ENCODE results near the gene TATDN2.
"Not testable (repeated sequence)": the region's sequence is repeated elsewhere in the genome, so short reads cannot be mapped to it uniquely, and the experiment has no call there.

Gene TATDN2

DNA sequence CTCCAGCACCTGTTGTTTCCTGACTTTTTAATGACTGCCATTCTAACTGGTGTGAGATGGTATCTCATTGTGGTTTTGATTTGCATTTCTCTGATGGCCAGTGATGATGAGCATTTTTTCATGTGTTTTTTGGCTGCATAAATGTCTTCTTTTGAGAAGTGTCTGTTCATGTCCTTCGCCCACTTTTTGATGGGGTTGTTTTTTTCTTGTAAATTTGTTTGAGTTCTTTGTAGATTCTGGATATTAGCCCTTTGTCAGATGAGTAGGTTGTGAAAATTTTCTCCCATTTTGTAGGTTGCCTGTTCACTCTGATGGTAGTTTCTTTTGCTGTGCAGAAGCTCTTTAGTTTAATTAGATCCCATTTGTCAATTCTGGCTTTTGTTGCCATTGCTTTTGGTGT, 49.8 kb downstream of the TATDN2 start:
- not testable (repeated sequence) for H3K27ac ChIP-seq (ENCODE audit: low read length); H3K9me3 ChIP-seq (ENCODE audit: control insufficient read depth in 1 of 2, low read length in 2 of 2); H3K4me3 ChIP-seq (ENCODE audit: low read depth in 1 of 2, low read length in 2 of 2); H3K27me3 ChIP-seq (ENCODE audit: low read depth, low read length); H3K4me1 ChIP-seq (ENCODE audit: control insufficient read depth in 1 of 2, insufficient read depth in 2 of 2, low read length in 2 of 2)
- H3K36me3 ChIP-seq (ENCODE audit: control insufficient read depth in 1 of 2, insufficient read depth in 2 of 2, low read length in 2 of 2) = peaks cover 33 to 56% of the 10 kb centered on the region in 2 donors

DNA sequence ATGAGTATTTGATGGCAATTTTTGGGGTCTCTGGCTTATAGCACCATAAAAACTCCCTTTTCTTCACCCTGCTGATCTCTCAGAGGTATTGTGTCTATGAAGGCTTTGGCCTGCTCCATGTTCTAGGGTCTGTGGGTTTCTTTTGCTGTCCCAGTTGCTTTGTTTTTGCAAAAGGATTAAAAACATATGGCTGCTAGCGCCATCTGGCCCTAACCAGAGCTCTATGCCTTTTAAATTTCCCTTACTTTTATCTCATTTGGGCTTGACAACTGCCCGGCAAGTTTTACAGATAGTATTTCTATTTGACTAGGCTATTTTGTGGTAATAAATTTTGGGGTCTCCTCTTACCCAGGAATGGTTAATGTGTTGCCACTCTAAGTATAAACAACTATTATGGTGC, 50.9 kb downstream of the TATDN2 start:
- Histone ChIP-seq H3K4me3 (ENCODE audit: low read depth in 1 of 2, low read length in 2 of 2) (no peak overlapping the region), H3K27ac (ENCODE audit: low read length) (no peak overlapping the region), H3K9me3 (ENCODE audit: control insufficient read depth in 1 of 2, low read length in 2 of 2) (no peaks in the 10 kb centered on the region), H3K27me3 (ENCODE audit: low read depth, low read length) (no peaks in the 10 kb centered on the region), H3K4me1 (ENCODE audit: control insufficient read depth in 1 of 2, insufficient read depth in 2 of 2, low read length in 2 of 2) (no peaks in the 10 kb centered on the region), H3K36me3 (ENCODE audit: control insufficient read depth in 1 of 2, insufficient read depth in 2 of 2, low read length in 2 of 2) (peaks cover 44 to 63% of the 10 kb centered on the region in 2 donors)

GRCh38 chr3:10299679-10300078, 51.4 kb downstream of the TATDN2 start:
- H3K27me3 ChIP-seq (ENCODE audit: low read depth, low read length) = no peaks in the 10 kb centered on the region
- no peaks in the 10 kb centered on the region for H3K4me1 ChIP-seq (ENCODE audit: control insufficient read depth in 1 of 2, insufficient read depth in 2 of 2, low read length in 2 of 2)
- no peak overlapping the region for H3K4me3 ChIP-seq (ENCODE audit: low read depth in 1 of 2, low read length in 2 of 2)
- no peak overlapping the region for H3K27ac ChIP-seq (ENCODE audit: low read length)
- H3K36me3 ChIP-seq (ENCODE audit: control insufficient read depth in 1 of 2, insufficient read depth in 2 of 2, low read length in 2 of 2) = peaks cover 49 to 64% of the 10 kb centered on the region in 2 donors
- no peaks in the 10 kb centered on the region for H3K9me3 ChIP-seq (ENCODE audit: control insufficient read depth in 1 of 2, low read length in 2 of 2)

GRCh38 chr3:10300087-10300486, 51.8 kb downstream of the TATDN2 start:
- no peak overlapping the region for H3K27ac ChIP-seq (ENCODE audit: low read length)
- H3K27me3 ChIP-seq (ENCODE audit: low read depth, low read length) = no peaks in the 10 kb centered on the region
- H3K4me1 ChIP-seq (ENCODE audit: control insufficient read depth in 1 of 2, insufficient read depth in 2 of 2, low read length in 2 of 2) = no peaks in the 10 kb centered on the region
- H3K36me3 ChIP-seq (ENCODE audit: control insufficient read depth in 1 of 2, insufficient read depth in 2 of 2, low read length in 2 of 2) = peaks cover 50 to 65% of the 10 kb centered on the region in 2 donors
- H3K4me3 ChIP-seq (ENCODE audit: low read depth in 1 of 2, low read length in 2 of 2) = no peak overlapping the region
- H3K9me3 ChIP-seq (ENCODE audit: control insufficient read depth in 1 of 2, low read length in 2 of 2) = no peaks in the 10 kb centered on the region

DNA sequence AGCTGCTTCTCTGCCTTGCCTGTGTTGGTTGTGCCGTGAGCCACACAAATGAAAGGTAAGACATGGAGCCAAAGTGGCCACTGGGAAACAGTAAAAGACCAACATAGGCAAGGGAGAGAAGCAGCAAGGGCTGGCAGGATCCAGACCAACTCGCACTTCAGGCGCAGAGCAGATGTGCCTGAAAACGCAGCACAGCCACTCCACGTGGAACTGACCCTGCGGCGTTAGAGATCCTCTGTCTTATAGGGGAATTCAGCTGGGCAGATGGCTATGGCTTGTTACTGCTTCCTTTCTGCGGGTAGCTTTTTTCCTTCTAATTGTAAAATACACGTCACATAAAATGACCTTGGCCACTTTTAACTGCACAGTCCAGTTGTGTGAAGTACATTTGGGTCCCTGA, 54.8 kb downstream of the TATDN2 start:
- H3K27ac ChIP-seq (ENCODE audit: low read length) = no peak overlapping the region
- no peak overlapping the region for H3K4me3 ChIP-seq (ENCODE audit: low read depth in 1 of 2, low read length in 2 of 2)
- H3K27me3 ChIP-seq (ENCODE audit: low read depth, low read length) = no peaks in the 10 kb centered on the region
- no peaks in the 10 kb centered on the region for H3K4me1 ChIP-seq (ENCODE audit: control insufficient read depth in 1 of 2, insufficient read depth in 2 of 2, low read length in 2 of 2)
- H3K36me3 ChIP-seq (ENCODE audit: control insufficient read depth in 1 of 2, insufficient read depth in 2 of 2, low read length in 2 of 2) = peaks cover 66 to 89% of the 10 kb centered on the region in 2 donors
- H3K9me3 ChIP-seq (ENCODE audit: control insufficient read depth in 1 of 2, low read length in 2 of 2) = no peaks in the 10 kb centered on the region

- no peak overlapping the region for H3K27ac ChIP-seq (ENCODE audit: low read length)
- peaks cover 66 to 89% of the 10 kb centered on the region in 2 donors for H3K36me3 ChIP-seq (ENCODE audit: control insufficient read depth in 1 of 2, insufficient read depth in 2 of 2, low read length in 2 of 2)
- no peak overlapping the region for H3K4me3 ChIP-seq (ENCODE audit: low read depth in 1 of 2, low read length in 2 of 2)
- H3K9me3 ChIP-seq (ENCODE audit: control insufficient read depth in 1 of 2, low read length in 2 of 2) = no peaks in the 10 kb centered on the region
- no peaks in the 10 kb centered on the region for H3K4me1 ChIP-seq (ENCODE audit: control insufficient read depth in 1 of 2, insufficient read depth in 2 of 2, low read length in 2 of 2)
- H3K27me3 ChIP-seq (ENCODE audit: low read depth, low read length) = no peaks in the 10 kb centered on the region
Observed at GRCh38 chr3:10303785-10304184, 55.5 kb downstream of the TATDN2 start.

DNA sequence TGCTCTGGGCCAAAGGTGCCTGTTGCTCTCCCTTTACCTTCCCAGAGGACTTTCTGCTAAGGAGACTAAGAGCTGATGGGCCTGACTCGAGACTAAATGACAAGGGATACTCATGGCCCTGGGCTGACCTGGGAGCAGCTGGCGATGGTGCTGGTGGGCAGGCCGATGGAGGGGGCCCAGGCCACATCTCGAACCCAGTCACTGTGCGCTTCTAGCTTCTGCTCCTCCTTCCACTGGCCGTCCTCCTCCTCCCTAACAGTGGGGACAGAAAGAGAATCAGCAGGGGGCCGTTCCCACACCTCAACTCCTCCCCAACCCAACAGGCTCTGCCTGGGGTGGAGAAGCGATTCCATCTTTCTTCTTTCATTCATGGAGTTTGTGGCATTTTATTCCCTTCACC, 56.6 kb downstream of the TATDN2 start:
- Histone ChIP-seq H3K4me1 (ENCODE audit: control insufficient read depth in 1 of 2, insufficient read depth in 2 of 2, low read length in 2 of 2) (no peaks in the 10 kb centered on the region), H3K27me3 (ENCODE audit: low read depth, low read length) (no peaks in the 10 kb centered on the region), H3K9me3 (ENCODE audit: control insufficient read depth in 1 of 2, low read length in 2 of 2) (no peaks in the 10 kb centered on the region), H3K27ac (ENCODE audit: low read length) (no peak overlapping the region), H3K36me3 (ENCODE audit: control insufficient read depth in 1 of 2, insufficient read depth in 2 of 2, low read length in 2 of 2) (peaks cover 64 to 89% of the 10 kb centered on the region in 2 donors), H3K4me3 (ENCODE audit: low read depth in 1 of 2, low read length in 2 of 2) (no peak overlapping the region)

DNA sequence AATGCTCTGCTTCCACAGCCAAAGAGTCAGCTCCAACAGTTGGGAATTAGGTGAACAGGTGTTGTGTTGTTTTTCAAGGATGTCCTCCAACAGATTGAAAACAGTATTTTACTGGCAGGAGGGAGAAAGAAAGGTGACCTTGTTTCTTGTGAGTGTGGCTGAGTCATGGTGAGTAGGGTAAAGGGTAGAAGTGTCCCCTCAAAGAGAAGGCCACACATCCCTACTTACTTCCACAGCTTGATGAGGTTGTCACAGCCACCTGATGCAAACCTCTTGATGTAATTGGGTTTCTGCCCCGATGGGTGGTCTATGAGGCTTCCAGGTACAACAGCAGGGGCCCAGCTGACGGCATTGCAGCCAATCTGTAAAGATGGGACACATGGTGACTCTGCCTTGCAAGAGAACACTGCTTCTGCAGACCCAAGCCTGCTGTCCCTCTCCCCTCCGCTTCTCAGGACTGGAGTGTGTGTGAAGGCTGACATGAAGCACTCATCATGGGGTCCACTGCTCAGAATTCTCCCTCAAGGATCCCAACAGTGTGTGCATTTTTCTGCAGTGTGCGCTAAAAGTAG, 57.2 kb downstream of the TATDN2 start:
- Histone ChIP-seq H3K9me3 (ENCODE audit: control insufficient read depth in 1 of 2, low read length in 2 of 2) (no peaks in the 10 kb centered on the region), H3K36me3 (ENCODE audit: control insufficient read depth in 1 of 2, insufficient read depth in 2 of 2, low read length in 2 of 2) (peaks cover 59 to 89% of the 10 kb centered on the region in 2 donors), H3K27me3 (ENCODE audit: low read depth, low read length) (no peaks in the 10 kb centered on the region), H3K4me1 (ENCODE audit: control insufficient read depth in 1 of 2, insufficient read depth in 2 of 2, low read length in 2 of 2) (no peaks in the 10 kb centered on the region), H3K27ac (ENCODE audit: low read length) (no peak overlapping the region), H3K4me3 (ENCODE audit: low read depth in 1 of 2, low read length in 2 of 2) (no peak overlapping the region)

- H3K27me3 ChIP-seq (ENCODE audit: low read depth, low read length) = no peaks in the 10 kb centered on the region
- no peaks in the 10 kb centered on the region for H3K9me3 ChIP-seq (ENCODE audit: control insufficient read depth in 1 of 2, low read length in 2 of 2)
- no peak overlapping the region for H3K4me3 ChIP-seq (ENCODE audit: low read depth in 1 of 2, low read length in 2 of 2)
- H3K27ac ChIP-seq (ENCODE audit: low read length) = no peak overlapping the region
- no peaks in the 10 kb centered on the region for H3K4me1 ChIP-seq (ENCODE audit: control insufficient read depth in 1 of 2, insufficient read depth in 2 of 2, low read length in 2 of 2)
- peaks cover 57 to 88% of the 10 kb centered on the region in 2 donors for H3K36me3 ChIP-seq (ENCODE audit: control insufficient read depth in 1 of 2, insufficient read depth in 2 of 2, low read length in 2 of 2)
Observed at GRCh38 chr3:10306156-10306555, 57.9 kb downstream of the TATDN2 start.

DNA sequence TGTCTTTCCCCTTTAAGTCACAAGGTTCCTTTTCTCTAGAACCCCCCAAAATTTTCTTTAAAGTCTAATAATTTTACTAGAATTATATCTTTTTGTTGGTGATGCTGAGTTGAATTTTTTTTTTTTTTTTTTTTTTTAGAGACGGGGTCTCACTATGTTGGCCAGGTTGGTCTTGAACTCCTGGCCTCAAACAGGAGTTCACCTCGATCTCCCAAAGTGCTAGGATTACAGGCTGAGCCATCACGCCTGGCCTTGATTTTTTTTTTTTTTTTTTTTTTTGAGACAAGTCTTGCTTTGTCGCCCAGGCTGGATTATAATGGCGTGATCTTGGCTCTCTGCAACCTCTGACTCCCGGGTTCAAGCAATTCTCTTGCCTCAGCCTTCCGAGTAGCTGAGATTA, 60.4 kb downstream of the TATDN2 start:
- H3K27me3 ChIP-seq (ENCODE audit: low read depth, low read length) = no peaks in the 10 kb centered on the region
- H3K4me1 ChIP-seq (ENCODE audit: control insufficient read depth in 1 of 2, insufficient read depth in 2 of 2, low read length in 2 of 2) = no peaks in the 10 kb centered on the region
- H3K4me3 ChIP-seq (ENCODE audit: low read depth in 1 of 2, low read length in 2 of 2) = no peak overlapping the region
- peaks cover 62 to 88% of the 10 kb centered on the region in 2 donors for H3K36me3 ChIP-seq (ENCODE audit: control insufficient read depth in 1 of 2, insufficient read depth in 2 of 2, low read length in 2 of 2)
- no peak overlapping the region for H3K27ac ChIP-seq (ENCODE audit: low read length)
- H3K9me3 ChIP-seq (ENCODE audit: control insufficient read depth in 1 of 2, low read length in 2 of 2) = no peaks in the 10 kb centered on the region

GRCh38 chr3:10309736-10310135, 61.5 kb downstream of the TATDN2 start:
- no peaks in the 10 kb centered on the region for H3K27me3 ChIP-seq (ENCODE audit: low read depth, low read length)
- H3K36me3 ChIP-seq (ENCODE audit: control insufficient read depth in 1 of 2, insufficient read depth in 2 of 2, low read length in 2 of 2) = peaks cover 60 to 88% of the 10 kb centered on the region in 2 donors

DNA sequence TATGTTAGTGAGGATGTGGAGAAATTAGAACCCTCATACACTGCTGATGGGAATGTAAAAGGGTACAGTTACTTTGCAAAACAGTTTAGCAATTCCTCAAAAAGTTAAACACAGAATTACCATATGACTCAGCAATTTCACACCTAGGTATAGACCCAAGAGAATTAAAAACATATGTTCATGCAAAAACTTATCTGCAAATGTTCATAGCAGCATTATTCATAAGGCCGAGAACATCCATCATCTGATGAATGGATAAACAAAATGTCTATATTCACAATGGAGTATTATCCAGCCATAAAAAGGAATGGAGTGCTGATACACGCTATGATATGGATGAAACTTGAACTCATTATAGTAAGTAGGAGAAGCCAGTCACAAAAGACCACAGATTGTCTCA, 62.3 kb downstream of the TATDN2 start:
- Histone ChIP-seq H3K4me3 (ENCODE audit: low read depth in 1 of 2, low read length in 2 of 2) (no peak overlapping the region), H3K27ac (ENCODE audit: low read length) (no peak overlapping the region), H3K36me3 (ENCODE audit: control insufficient read depth in 1 of 2, insufficient read depth in 2 of 2, low read length in 2 of 2) (peaks cover 59 to 86% of the 10 kb centered on the region in 2 donors), H3K9me3 (ENCODE audit: control insufficient read depth in 1 of 2, low read length in 2 of 2) (no peaks in the 10 kb centered on the region), H3K4me1 (ENCODE audit: control insufficient read depth in 1 of 2, insufficient read depth in 2 of 2, low read length in 2 of 2) (no peaks in the 10 kb centered on the region), H3K27me3 (ENCODE audit: low read depth, low read length) (no peaks in the 10 kb centered on the region)

More at GRCh38 chr3:10309736-10310135, 61.5 kb downstream of the TATDN2 start:
- Histone ChIP-seq H3K4me1 (ENCODE audit: control insufficient read depth in 1 of 2, insufficient read depth in 2 of 2, low read length in 2 of 2) (no peaks in the 10 kb centered on the region), H3K27ac (ENCODE audit: low read length) (no peak overlapping the region), H3K4me3 (ENCODE audit: low read depth in 1 of 2, low read length in 2 of 2) (no peak overlapping the region), H3K9me3 (ENCODE audit: control insufficient read depth in 1 of 2, low read length in 2 of 2) (no peaks in the 10 kb centered on the region)

All from muscle layer of duodenum (tissue), 2 donors.